Mammary epithelial cell (primary cell): ENCODE data around the gene CTSD.

Experiments used
- CTCF ChIP-seq, 2 donors: IDR thresholded peaks in 1 of 2; conservative IDR thresholded peaks in 1 of 2; 2 replicates each; pipeline ENCODE4 v1.5.1; 2011 to 2012; ENCODE audit warnings: inconsistent platforms in 2 of 2, low read length in 2 of 2, mild to moderate bottlenecking in 2 of 2, control low read depth in 1 of 2, low read depth in 1 of 2; ENCODE audit not compliant: insufficient read depth in 1 of 2; ENCODE audit errors: extremely low read depth in 1 of 2
- EZH2 ChIP-seq: IDR thresholded peaks from 2 replicates; pipeline ENCODE4 v1.6.1; 2012; ENCODE audit warnings: low read length, inconsistent platforms, borderline replicate concordance

GRCh38 chr11:1763796-1764661, at the start of gene CTSD:
- TF ChIP-seq CTCF (conservative IDR thresholded peaks at IDR 0.05 in 1 of 2, IDR thresholded peaks at IDR 0.05 in 1 of 2; ENCODE audit: extremely low read depth in 1 of 2, insufficient read depth in 1 of 2, low read depth in 1 of 2, low read length in 2 of 2): no peak
- TF ChIP-seq EZH2: no peak
